ENCODE results near the gene FNIP1.

- TF ChIP-seq CTCF (IDR thresholded peaks at IDR 0.05) (no peak), EZH2 (IDR thresholded peaks at IDR 0.05; ENCODE audit: borderline replicate concordance, insufficient read depth, low read depth, low read length, poor library complexity, severe bottlenecking) (no peak)
Measured at GRCh38 chr5:131783874-131784273, 12.9 kb downstream of the FNIP1 start.
